ENCODE data around the gene LCN1. TPM values are rescaled to one million over a fixed set of nuclear protein-coding genes. Genes with fewer than 3 reads are reported as not detected.

The LCN1 gene
- polyA plus RNA-seq = not detected

DNA sequence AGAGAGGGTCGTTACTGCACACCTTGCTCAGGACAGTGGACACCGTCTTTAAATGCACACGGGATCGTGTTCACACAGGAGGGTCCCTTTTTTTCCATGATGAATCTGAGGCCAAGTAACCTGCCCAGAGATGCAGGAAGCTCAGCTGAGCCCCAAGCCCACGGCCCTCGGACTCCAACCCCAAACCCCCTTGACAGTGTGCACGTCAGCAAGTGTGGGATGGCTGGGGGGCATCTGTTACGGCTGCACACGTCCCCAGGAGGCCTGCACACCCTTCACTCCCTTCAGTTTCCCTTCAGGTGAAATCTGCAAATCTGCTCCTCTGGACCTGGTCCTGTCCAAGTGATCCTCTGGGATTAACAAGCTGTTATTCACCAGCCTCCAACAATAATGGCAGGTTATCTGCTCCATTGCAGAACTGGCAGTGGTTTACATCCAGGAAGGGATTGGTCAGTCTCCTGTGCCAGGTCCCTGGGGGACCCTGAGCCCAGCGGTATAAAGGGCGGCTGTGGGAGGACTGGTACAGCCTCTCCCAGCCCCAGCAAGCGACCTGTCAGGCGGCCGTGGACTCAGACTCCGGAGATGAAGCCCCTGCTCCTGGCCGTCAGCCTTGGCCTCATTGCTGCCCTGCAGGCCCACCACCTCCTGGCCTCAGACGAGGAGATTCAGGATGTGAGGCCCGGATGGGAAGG is at the start of gene LCN1:
TSS of gene LCN1 (plus strand) at position 525 of the 692 bp plus-strand sequence. CDS start at position 583, 58 bp downstream.
- no peak within 1 kb of the TSS for H3K27ac ChIP-seq (ENCODE audit: low read depth, low read length)
- WGBS, 3 donors = 67 to 80% (median 78%) methylated on average over 18 of the region's 18 CpGs

- WGBS, 3 donors = 75 to 79% (median 76%) methylated on average over 23 of the region's 23 CpGs
- H3K27ac ChIP-seq (ENCODE audit: low read depth, low read length) = no peak overlapping the region
Measured at GRCh38 chr9:135471791-135472640, 49.2 kb upstream of the LCN1 start.

- 73 to 79% (median 76%) methylated on average over 12 of the region's 12 CpGs for WGBS, 3 donors
- H3K27ac ChIP-seq (ENCODE audit: low read depth, low read length) = no peak overlapping the region
Measured at GRCh38 chr9:135473972-135474543, 47.2 kb upstream of the LCN1 start.

GRCh38 chr9:135474915-135475314 is 46.3 kb upstream of the LCN1 start:
- H3K27ac ChIP-seq (ENCODE audit: low read depth, low read length) = no peak overlapping the region
- WGBS, 3 donors = 26 to 32% (median 31%) methylated on average over 12 of the region's 12 CpGs

DNA sequence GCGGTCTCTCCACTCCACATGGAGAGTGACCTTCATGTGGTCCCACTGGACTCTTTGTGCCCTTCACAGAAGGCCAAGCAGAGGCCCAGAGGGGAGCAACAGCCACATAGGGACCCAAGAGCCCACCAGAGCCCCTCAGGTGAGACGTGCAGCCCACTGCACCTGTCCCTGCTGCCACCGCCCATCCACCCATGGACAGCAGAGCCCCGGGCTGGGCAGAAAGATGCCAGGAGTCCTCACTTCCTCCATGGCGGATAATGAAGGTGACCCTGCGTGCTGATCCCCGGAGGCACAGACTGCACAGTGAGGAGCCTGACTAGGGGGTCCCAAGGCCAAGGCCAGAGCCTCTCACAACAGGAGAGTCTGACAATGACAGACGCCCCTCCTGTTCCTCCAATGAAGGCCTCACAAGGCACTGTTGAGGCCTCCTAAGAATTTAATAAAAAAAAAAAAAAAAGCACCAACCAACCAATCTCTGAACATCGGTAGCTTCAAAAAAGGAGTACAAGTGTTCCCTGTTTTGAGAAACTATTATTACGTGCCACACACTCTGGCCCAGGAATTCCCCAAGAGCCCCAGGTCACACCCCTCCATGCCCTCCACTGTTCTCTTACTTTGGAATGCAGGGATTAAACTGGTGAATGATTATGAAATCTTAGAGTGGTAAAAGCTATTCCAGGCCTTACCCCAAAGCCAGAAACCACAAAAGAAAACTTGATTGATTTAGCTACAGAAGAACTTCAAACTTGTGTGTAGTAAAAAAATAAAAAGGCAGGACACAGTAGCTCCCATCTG is 44.5 kb upstream of the LCN1 start:
- H3K27ac ChIP-seq (ENCODE audit: low read depth, low read length) = no peak overlapping the region
- WGBS, 3 donors = 82 to 91% (median 90%) methylated on average over 10 of the region's 10 CpGs

DNA sequence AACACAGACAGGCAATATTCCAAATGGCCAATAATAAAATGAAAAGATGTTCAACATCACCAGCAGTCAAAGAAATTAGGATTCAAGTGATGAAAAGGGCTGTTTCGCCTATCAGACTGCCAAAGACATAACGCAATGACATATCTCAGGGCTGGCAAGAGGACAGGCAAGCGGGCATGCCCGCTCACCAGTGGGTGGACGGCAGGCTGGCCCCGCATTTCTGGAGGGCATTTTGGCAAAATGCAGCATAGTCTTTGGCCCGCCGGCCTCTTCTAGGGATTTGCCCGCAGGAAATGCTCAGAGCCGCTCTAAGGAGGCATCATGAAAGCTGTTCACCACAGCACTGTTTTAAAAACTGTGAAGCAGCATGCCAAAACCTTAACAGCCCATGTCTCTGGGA is 43.0 kb upstream of the LCN1 start:
- WGBS, 3 donors = 82% methylated on average over 10 of the region's 10 CpGs
- no peak overlapping the region for H3K27ac ChIP-seq (ENCODE audit: low read depth, low read length)

DNA sequence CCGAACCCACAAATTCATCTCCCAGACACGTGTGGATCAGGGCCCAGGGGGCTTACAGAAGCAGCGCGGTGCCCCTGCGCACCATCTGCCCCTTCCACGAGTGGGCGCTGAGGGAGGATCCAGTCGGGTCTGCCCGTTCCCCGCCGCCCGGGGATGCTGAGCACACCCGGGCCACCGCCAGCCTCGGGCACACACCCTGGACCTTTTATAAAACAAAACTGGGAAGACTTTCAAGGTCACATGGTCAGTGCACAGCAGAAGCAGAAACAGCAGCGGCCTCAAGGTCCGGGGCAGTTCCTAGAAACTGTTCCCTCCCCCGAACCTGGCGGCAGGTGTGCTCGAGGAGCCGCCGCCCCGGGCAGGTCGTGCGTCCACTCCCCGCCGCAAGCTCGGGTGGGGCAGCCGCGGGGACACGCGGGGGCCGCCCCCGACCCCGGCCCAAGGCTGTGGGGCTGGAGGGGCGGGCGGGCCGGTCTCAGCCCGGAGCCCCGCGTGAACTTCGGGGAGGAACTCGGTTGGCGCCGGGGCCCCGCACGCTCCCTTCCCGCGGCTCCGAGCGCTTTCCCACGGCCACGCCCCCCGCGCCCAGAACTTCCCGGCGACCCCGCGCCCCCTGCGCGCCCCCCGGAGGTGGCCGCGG is 42.3 kb upstream of the LCN1 start:
- 2 to 3% (median 2%) methylated on average over 46 to 64 of the region's 64 CpGs for WGBS, 3 donors
- H3K27ac ChIP-seq (ENCODE audit: low read depth, low read length) = no peak overlapping the region

DNA sequence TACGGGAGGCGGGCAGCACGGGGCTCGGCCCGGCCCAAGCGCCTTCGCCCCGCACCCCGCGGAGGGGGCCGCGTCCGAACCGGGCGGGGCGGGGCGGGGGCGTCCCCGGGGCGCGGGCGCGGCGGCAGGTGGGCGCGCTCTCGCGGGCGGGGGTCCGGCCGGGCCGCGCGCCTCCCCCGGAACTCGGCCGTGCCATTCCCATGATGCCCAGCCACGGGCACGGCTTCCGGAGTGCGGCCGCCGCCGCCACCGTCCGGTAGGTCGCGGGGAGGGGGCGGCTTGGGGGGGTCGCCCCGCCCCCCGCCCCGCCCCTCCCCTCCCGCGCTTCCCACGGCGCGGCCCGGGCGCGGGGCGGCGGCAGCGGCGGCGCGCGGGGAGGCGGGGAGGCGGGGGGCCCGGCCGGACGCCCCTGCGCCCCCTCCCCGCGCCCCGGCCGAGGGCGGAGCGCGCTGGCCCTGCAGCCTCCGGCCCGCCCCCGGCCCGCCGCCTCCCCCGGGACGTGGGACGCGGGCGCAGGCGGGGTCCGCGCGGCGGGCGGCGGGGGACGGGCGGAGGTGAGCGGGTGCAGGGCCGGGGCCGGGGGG is 41.7 kb upstream of the LCN1 start, which contains the start of gene PPP1R26:
TSS of gene PPP1R26 (plus strand) at position 314 of the 584 bp plus-strand sequence. CDS start 4,729 bp downstream, outside the sequence.
- H3K27ac ChIP-seq (ENCODE audit: low read depth, low read length) = no peak within 1 kb of the TSS
- 0 to 4% (median 1%) methylated on average over 5 to 93 of the region's 103 CpGs for WGBS, 3 donors

DNA sequence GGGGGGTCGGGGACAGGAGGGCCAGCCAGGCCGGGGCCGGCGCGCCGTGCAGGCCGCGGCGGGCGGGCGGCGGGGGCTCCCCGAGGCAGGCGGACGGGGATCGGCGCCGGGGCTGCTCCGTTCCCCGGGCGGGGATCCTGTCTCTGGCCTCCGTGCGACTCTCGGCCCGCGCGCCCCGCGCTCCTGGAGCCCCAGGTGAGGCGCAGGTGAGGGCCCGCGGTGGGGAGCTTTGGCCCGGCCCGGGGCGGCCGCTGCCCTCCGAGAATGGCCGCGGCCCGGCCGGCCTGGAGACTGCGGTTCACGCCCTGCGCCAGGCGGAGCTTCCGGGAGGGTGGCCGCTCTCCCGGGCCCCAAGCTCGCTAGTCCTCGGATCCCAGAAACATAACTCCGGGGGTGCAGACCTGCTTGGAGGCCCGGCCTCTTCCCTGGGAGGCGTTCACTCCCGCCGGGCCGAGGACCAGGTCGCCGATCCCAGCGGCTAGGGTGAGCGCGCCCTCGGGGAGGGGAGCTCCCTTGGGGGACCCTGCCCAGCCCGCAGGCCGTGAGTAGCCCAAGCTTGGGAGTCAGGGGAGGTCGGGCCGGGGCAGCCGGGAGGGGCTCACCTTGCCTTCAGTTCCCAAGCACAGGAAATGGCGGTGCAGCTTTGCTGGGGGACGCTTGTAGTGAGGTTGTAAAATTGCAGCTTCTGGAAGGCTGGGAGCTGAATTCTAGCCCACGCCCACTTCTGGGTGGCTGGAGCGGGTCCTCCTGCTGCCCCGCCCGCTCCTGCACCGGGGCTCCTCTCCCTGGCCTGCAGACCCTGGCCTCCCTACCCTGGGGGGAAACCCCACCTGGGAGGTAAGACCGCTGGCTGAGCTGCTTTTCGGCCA is 40.9 kb upstream of the LCN1 start:
- H3K27ac ChIP-seq (ENCODE audit: low read depth, low read length) = no peak overlapping the region
- WGBS, 3 donors = 0 to 1% (median 1%) methylated on average over 55 to 76 of the region's 76 CpGs

DNA sequence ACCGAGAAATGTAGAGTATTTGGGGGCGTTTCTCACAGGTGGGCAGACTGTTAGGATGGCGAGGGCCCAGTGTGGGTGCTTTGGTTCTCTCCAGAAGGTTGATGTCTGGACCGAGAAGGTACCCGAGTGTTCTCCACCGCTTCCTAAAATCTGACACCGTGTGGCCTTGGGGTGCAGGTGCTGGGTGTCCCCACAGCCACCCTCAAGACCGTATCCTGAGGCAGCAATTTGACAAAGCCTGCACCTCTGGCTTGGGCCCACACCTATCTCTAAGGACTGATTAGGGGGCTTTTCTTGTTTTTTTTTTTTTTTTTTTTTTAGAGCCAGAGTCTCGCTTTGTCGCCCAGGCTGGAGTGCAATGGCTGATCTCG is 40.3 kb upstream of the LCN1 start:
- H3K27ac ChIP-seq (ENCODE audit: low read depth, low read length) = no peak overlapping the region
- WGBS, 3 donors = 27 to 43% (median 35%) methylated on average over 11 of the region's 11 CpGs

GRCh38 chr9:135482015-135482754 is 39.1 kb upstream of the LCN1 start:
- WGBS, 3 donors = 72 to 77% (median 73%) methylated on average over 8 of the region's 8 CpGs
- H3K27ac ChIP-seq (ENCODE audit: low read depth, low read length) = no peak overlapping the region

- WGBS, 3 donors = 95 to 96% (median 96%) methylated on average over 47 of the region's 47 CpGs
- no peak overlapping the region for H3K27ac ChIP-seq (ENCODE audit: low read depth, low read length)
Measured at GRCh38 chr9:135484460-135485277, 36.6 kb upstream of the LCN1 start.

DNA sequence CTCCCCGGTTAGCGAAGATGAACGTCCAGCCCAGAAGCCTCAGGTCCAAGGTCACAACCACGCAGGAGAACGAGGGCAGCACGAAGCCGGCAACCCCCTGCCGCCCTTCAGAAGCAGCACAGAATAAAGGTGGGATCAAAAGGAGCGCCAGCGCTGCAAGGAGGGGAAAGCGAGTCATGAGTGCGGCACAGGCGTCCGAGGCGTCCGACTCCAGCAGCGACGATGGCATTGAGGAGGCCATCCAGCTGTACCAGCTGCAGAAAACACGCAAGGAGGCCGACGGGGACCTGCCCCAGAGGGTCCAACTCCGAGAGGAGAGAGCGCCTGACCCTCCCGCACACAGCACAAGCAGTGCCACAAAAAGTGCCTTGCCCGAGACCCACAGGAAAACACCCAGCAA is 35.9 kb upstream of the LCN1 start:
- WGBS, 3 donors = 92 to 98% (median 97%) methylated on average over 22 to 25 of the region's 25 CpGs
- no peak overlapping the region for H3K27ac ChIP-seq (ENCODE audit: low read depth, low read length)

DNA sequence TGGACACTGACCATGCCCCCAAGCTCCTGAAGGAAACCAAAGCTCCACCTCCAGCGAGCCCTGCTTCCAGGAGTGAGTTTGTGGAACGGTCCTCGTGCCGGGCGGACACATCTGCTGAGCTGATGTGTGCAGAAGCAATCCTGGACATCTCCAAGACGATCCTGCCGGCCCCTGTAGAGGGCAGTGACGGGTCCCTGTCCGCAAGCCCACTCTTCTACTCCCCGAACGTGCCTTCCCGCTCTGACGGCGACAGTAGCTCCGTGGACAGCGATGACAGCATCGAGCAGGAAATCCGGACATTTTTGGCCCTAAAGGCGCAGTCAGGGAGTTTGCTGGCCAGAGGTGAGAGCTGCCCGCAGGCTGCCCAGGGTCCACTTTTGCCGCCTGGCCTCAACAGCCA is 35.4 kb upstream of the LCN1 start:
- WGBS, 3 donors = 90 to 95% (median 92%) methylated on average over 21 of the region's 21 CpGs
- no peak overlapping the region for H3K27ac ChIP-seq (ENCODE audit: low read depth, low read length)

- no peak overlapping the region for H3K27ac ChIP-seq (ENCODE audit: low read depth, low read length)
- WGBS, 3 donors = 92 to 93% (median 93%) methylated on average over 33 of the region's 33 CpGs
Measured at GRCh38 chr9:135486267-135487065, 34.8 kb upstream of the LCN1 start.

Measured in adipose tissue (tissue), 3 donors.